ENCODE results near the gene TACC2. TPM values are rescaled to one million over a fixed set of nuclear protein-coding genes. Genes with fewer than 3 reads are reported as not detected.
"Not testable (repeated sequence)": the region's sequence is repeated elsewhere in the genome, so short reads cannot be mapped to it uniquely, and the experiment has no call there.

The TACC2 gene
- total and polyA plus RNA-seq, 2 experiments from 2014 or later: 30.8 to 35.9 TPM

GRCh38 chr10:121965996-121966395, 23.0 kb upstream of the TACC2 start (continued):
- no peak for TF ChIP-seq ETS1 (IDR thresholded peaks at IDR 0.05)
- TF ChIP-seq POLR2AphosphoS5 (IDR thresholded peaks at IDR 0.05; ENCODE audit: low read depth): no peak
- no peak for TF ChIP-seq NANOG (IDR thresholded peaks at IDR 0.05; ENCODE audit: borderline replicate concordance)
- no peak for TF ChIP-seq JUNB (IDR thresholded peaks at IDR 0.05; ENCODE audit: unreplicated experiment)

GRCh38 chr10:121969086-121969485, 19.9 kb upstream of the TACC2 start:
- H2AFZ ChIP-seq; H3K27me3 ChIP-seq (ENCODE audit: insufficient read depth); H3K4me3 ChIP-seq; H3K9me2 ChIP-seq (ENCODE audit: insufficient read depth); H3K4me2 ChIP-seq; H3K4me1 ChIP-seq (ENCODE audit: insufficient read depth); H3K27ac ChIP-seq (ENCODE audit: low read depth); H3F3A ChIP-seq (replicated peaks; ENCODE audit: low read depth); DNase-seq (ENCODE audit: low spot score); H3K27me3 Mint-ChIP-seq (ENCODE audit: insufficient read depth, low read depth, poor library complexity); H3K27ac Mint-ChIP-seq; H3K4me3 Mint-ChIP-seq; ATAC-seq; H3K9me3 Mint-ChIP-seq; H4K20me1 ChIP-seq (replicated peaks; ENCODE audit: insufficient read depth): not testable (repeated sequence)
- Histone ChIP-seq H3K79me2 (replicated peaks; ENCODE audit: insufficient read depth) (peaks cover 16% of the 10 kb centered on the region), H3K36me3 (ENCODE audit: insufficient read depth) (peaks cover 31% of the 10 kb centered on the region)
- Mint-ChIP-seq H3K36me3 (ENCODE audit: low read depth) (peaks cover 55% of the 10 kb centered on the region), H3K4me1 (peaks cover 11% of the 10 kb centered on the region)

DNA sequence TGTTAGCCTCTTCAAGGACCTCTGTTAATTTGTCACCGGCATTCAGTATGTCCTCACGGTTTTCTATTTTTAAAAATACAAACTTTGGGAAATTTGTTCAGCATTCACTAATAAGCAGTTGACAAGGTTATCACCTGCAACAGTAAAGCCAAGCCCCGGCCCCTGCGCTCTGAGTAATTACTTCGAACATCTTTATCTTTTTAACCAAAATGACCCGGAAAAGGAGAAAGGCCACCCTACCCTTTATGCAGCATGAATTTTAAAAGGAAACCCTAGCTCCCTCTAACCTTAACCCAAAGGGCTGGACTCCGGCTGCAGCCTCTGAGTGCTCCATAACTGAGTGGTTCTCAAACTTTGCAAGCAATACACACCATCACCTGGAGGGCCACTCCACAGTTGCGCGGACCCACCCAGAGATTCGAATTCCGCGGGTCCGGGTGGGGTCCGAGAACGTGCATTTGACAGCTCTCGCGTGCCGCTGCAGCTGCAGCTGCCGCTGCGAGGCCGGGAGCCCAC, 14.9 kb upstream of the TACC2 start:
- Histone ChIP-seq H3K4me1 (ENCODE audit: insufficient read depth) (peaks cover 8% of the 10 kb centered on the region), H3K36me3 (ENCODE audit: insufficient read depth) (peaks cover 9% of the 10 kb centered on the region; the same call in 1 of the 2 replicates), H3K4me2 (peak overlapping the region; percentile 98), H3K9me2 (ENCODE audit: insufficient read depth) (no peaks in the 10 kb centered on the region), H3K4me3 (peak overlapping the region; percentile 90), H3K27me3 (ENCODE audit: insufficient read depth) (no peaks in the 10 kb centered on the region), H4K20me1 (replicated peaks; ENCODE audit: insufficient read depth) (peaks cover 3% of the 10 kb centered on the region; the same call in 1 of the 2 replicates), H3F3A (replicated peaks; ENCODE audit: low read depth) (peaks cover 10% of the 10 kb centered on the region; the same call in 1 of the 2 replicates), H2AFZ (peak overlapping the region; percentile 96), H3K79me2 (replicated peaks; ENCODE audit: insufficient read depth) (peaks cover 18% of the 10 kb centered on the region), H3K27ac (ENCODE audit: low read depth) (no peak overlapping the region)
- Mint-ChIP-seq H3K9me3 (peaks cover 31% of the 10 kb centered on the region), H3K27ac (no peak overlapping the region), H3K4me3 (peak overlapping the region; percentile 84), H3K27me3 (ENCODE audit: insufficient read depth, low read depth, poor library complexity) (peaks cover 10% of the 10 kb centered on the region), H3K4me1 (peaks cover 11% of the 10 kb centered on the region), H3K36me3 (ENCODE audit: low read depth) (peaks cover 58% of the 10 kb centered on the region)
- DNase-seq (ENCODE audit: low spot score): peak; percentile 19
- ATAC-seq: peak; percentile 7
- TF ChIP-seq POLR2AphosphoS5 (IDR thresholded peaks at IDR 0.05; ENCODE audit: low read depth) (no peak), EZH2 (IDR thresholded peaks at IDR 0.05; ENCODE audit: low read depth, unreplicated experiment) (no peak), STAT1 (IDR thresholded peaks at IDR 0.05; ENCODE audit: unreplicated experiment) (no peak), ZNF114 (CRISPR knock-in tag; IDR thresholded peaks at IDR 0.05) (no peak), ZNF331 (CRISPR knock-in tag; IDR thresholded peaks at IDR 0.05; ENCODE audit: low read depth) (no peak), CREB1 (CRISPR knock-in tag; IDR thresholded peaks at IDR 0.05; ENCODE audit: low read depth) (no peak), EZH2phosphoT487 (IDR thresholded peaks at IDR 0.05; ENCODE audit: unreplicated experiment) (no peak)
- TF ChIP-seq, protein P1, sequence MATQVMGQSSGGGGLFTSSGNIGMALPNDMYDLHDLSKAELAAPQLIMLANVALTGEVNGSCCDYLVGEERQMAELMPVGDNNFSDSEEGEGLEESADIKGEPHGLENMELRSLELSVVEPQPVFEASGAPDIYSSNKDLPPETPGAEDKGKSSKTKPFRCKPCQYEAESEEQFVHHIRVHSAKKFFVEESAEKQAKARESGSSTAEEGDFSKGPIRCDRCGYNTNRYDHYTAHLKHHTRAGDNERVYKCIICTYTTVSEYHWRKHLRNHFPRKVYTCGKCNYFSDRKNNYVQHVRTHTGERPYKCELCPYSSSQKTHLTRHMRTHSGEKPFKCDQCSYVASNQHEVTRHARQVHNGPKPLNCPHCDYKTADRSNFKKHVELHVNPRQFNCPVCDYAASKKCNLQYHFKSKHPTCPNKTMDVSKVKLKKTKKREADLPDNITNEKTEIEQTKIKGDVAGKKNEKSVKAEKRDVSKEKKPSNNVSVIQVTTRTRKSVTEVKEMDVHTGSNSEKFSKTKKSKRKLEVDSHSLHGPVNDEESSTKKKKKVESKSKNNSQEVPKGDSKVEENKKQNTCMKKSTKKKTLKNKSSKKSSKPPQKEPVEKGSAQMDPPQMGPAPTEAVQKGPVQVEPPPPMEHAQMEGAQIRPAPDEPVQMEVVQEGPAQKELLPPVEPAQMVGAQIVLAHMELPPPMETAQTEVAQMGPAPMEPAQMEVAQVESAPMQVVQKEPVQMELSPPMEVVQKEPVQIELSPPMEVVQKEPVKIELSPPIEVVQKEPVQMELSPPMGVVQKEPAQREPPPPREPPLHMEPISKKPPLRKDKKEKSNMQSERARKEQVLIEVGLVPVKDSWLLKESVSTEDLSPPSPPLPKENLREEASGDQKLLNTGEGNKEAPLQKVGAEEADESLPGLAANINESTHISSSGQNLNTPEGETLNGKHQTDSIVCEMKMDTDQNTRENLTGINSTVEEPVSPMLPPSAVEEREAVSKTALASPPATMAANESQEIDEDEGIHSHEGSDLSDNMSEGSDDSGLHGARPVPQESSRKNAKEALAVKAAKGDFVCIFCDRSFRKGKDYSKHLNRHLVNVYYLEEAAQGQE (IDR thresholded peaks at IDR 0.05; ENCODE audit: unreplicated experiment): no peak
- TF ChIP-seq, protein P2, sequence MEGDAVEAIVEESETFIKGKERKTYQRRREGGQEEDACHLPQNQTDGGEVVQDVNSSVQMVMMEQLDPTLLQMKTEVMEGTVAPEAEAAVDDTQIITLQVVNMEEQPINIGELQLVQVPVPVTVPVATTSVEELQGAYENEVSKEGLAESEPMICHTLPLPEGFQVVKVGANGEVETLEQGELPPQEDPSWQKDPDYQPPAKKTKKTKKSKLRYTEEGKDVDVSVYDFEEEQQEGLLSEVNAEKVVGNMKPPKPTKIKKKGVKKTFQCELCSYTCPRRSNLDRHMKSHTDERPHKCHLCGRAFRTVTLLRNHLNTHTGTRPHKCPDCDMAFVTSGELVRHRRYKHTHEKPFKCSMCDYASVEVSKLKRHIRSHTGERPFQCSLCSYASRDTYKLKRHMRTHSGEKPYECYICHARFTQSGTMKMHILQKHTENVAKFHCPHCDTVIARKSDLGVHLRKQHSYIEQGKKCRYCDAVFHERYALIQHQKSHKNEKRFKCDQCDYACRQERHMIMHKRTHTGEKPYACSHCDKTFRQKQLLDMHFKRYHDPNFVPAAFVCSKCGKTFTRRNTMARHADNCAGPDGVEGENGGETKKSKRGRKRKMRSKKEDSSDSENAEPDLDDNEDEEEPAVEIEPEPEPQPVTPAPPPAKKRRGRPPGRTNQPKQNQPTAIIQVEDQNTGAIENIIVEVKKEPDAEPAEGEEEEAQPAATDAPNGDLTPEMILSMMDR (conservative IDR thresholded peaks at IDR 0.05; ENCODE audit: low read depth in 2 of 2): no peak
